NCI-H526 (cell line): Measurements from ENCODE around the gene C1R.
"Not testable (repeated sequence)": the region's sequence is repeated elsewhere in the genome, so short reads cannot be mapped to it uniquely, and the experiment has no call there.

Experiments
- DNase-seq, 2 experiments: peaks; one replicate each; lab custom pipeline; 2025; lab: John Stamatoyannopoulos, UW

Gene C1R

DNA sequence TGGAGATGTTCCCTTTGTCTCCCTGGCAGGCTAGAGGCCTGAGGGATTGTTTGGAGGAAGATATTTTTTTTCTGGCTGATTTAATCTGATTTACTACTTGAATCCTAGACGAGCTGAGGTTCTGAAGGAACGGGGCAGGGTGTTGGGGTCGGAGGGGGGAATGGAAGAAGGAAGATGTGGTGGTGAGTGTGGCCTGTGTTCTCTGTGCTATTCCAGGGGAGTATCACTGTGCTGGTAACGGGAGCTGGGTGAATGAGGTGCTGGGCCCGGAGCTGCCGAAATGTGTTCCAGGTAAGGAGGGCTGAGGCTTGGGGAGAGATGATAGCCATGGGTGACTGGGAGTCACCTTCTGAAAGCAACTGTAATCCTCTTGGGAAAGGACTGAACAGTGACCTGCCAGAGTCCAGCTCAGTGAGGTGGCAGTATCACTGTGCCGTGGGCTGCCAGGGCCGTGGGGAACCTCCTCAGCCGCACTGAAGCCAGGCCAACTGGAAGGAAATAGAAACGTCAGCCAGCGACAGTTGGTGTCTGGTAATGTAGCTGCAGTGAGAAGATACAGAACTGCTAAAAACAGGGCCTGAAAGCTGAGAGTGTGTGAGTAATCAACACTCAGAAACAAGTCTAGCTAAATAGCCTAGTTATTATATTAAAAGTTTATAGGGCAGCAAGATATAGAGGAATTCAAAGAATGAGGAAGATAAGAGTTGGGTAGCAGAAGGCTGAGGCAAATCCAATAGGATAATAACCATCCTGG, 23.8 kb downstream of the C1R start:
- no peak for DNase-seq

DNA sequence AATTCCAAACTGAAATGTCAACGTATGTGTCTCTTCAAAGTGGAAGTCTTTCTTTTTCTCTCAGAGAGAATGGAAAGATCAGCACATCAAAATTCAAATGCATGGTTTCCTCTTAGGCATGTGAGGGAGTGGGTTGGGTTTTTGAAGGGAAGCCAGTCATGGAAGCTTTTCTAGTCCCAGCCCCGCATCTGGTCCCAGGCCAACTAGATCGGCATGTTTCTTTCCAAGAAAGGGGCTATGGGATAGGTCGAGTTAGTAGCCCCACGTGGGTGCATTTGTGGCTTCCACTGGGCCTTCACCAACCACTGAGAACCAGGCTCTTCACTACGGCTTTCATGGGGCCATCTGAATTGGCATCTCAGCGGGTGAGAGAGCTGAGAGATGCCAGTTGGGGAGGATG, 25.1 kb downstream of the C1R start:
- DNase-seq: no peak

DNA sequence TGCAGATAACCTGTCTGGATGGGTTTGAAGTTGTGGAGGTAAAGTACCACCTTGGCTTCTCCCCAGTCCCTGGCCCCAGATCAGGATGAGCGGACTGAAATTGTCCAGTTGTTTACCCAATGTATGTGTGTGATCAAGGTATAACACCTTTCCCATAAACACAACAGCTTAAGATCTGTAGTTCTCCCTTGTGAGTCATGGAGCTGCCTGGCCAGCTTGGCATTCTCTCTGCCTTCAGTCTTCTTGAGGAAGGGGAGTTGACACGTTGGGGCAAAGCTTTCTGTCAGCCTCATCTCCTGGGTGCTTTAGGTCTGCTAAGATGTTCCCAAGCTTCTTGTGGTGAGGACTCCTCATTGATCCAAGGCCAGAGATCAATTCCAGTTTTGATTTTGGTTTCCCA, 25.6 kb downstream of the C1R start:
- DNase-seq: no peak

DNA sequence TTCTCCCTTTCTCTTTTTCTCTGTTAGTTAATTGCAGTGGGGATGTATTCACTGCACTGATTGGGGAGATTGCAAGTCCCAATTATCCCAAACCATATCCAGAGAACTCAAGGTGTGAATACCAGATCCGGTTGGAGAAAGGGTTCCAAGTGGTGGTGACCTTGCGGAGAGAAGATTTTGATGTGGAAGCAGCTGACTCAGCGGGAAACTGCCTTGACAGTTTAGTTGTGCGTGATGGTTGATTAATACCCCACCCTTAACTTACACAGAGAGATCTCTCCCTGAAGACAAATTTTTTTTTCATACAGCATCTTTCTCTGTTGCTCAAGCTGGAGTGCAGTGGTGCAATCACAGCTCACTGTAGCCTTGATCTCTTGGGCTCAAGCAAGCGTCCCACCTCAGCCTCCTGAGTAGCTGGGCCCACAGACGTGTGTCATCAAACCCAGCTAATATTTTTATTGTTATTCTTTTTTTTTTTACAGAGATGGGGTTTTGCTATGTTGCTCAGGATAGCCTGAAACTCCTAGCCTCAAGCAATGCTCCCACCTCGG, 27.1 kb downstream of the C1R start:
- DNase-seq: no peak

DNA sequence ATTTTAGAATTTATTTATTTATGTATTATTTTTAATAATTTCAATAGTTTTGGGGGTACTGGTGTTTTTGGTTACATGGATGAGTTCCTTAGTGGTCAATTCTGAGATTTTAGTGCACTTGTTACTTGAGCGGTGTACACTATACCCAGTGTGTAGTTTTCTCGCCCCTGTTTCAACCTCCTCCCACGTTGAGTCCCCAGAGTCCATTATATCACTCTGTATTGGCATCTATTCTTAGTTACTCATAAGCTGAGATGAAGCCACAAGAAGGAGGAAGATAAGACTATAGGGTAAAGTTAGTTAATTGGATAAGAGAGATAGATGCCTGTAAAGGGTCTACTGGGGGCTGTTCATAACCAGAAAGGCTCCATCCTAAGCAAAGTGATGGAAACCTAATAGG, 27.7 kb downstream of the C1R start:
- no peak for DNase-seq

DNA sequence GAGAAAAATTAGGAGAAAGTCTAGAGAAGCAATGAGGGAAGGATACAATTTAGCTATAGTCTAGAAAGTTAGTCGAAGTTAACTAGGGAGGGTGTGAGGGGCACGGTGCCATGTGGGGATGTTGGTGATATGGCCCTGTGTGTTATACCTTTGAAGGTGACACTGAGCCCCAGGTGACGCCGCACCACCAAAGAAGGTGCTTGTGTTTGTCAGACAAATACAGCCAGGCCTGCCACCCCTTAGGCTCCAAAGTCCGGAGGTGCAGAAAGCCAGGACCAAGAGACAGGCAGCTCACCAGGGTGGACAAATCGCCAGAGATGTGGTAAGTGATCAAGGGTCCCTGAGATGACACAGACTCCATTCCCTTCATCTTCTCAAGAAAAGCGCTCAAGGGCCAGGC, 30.6 kb downstream of the C1R start:
- DNase-seq: no peak

DNA sequence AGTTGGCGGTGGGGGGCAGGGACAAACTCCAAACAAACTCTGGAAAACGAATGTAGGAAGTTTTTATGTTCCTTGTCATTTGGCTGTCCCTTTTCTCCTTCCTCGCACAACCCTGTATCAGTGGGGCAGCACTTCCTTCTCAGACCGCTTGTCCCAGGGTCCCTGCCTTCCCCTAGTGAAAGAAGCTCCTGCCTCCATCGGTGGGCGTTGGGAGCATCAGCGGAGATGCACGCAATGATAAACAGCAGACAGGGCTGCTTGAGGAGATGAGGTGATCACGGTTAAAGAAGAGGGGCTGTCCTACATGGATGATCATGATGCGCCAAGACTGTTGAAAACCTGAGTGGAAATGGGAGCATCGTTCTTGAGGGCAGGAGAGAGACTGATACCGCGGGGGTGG, 31.1 kb downstream of the C1R start:
- DNase-seq: no peak

DNA sequence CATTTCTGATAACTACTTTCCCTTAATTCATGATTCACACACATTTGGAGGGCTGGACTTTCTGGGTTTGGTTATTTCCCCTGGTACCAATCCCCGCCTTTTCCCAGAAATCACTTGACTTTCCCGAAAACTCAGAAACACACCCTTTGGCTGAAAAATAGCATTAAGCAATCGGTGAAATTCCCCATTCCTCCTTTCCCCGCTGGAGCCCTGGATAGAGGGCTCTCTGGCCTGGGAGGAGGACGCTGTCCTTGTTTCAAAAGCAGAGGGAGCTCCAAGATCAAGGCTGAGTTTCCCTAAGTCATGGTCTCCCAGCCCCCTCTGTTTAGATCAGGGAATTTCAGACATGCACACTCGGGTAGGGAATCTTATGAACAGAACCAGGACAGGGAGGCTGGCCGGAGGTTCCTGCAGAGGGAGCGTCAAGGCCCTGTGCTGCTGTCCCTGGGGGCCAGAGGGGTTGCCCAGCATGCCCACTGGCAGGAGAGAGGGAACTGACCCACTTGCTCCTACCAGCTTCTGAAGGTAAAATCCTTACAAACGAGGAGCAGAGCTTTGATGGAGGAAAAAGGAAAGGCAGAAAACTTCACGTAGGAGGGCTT, 31.8 kb downstream of the C1R start, which contains the start of gene C1S:
TSS of gene C1S (plus strand) at position 366 of the 602 bp plus-strand sequence. CDS start 1,195 bp downstream, outside the sequence.
- DNase-seq: peak; percentile 15 to 18

DNA sequence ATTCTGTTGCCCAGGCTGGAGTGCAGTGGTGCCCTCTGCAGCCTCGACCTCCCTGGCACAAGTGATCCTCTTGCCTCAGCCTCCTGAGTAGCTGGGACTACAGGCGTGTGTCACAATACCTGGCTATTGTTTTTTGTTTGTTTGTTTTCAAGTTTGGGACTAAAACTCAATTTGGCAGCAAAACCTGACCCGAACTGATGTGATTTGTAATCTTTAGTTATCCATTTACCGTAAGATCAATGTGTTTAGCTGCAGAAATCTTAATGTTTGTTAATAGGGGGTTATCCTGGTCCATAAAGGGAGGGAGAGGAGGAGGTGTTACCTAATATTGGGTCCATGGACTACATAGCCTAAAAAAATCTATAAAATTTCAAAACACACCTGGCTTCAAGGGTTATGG, 32.5 kb downstream of the C1R start:
- DNase-seq: no peak

DNA sequence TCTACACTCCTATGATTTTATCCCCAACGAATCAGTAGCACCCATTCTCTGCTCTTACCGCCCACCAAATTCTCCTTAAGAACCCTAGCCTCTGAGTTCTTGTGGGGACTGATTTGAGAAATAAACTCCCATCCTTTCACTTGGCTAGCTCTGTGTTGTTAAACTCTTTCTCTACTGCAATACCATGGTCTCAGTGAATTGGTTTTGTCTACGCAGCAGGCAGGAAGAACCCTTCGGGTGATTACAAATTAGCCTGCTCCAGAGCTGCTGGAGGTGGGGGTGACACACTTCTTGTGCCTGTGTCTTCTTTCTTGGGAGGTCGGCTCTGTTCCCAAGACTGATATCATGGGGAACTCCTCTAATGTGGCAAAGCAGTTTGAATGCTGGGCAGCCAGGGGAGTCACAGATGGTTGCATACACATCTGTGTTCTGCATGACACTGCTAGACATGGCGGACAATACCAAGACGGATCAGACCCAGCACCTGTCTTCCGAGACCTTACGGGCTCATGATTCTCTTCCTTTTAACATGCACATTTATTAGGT, 33.3 kb downstream of the C1R start:
- DNase-seq: no peak

DNA sequence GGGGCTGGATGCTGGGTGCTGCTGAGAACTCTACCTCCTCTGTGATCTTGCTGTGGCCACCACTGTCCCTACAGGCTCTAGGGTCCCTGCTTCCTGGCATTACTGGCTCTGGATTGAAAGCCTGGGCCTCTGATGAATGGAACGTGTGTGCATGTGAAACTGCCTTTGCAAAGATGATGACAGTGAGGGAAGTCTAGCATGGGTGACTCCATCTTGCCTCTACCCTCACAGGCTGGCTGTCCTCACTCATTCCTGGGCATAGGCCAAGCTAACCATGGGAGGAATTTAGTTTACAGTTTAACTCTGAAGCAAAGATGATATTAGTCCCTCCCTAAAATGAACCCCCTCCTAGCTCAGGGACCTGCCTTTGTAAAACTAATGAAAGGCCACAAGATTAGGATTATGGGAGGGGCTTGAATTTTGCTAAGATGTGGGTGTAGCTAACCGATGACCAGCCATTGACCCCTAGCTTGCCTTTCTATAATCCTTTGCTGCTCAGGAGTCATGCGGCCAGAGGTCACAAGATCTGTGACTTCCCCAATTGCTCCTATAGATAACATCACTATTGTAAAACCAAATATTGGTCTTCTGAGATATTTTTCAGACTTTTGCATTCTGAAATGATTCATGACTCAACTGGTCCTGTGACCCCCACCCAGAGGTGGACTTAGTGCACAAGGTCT, 33.9 kb downstream of the C1R start:
- no peak for DNase-seq

DNA sequence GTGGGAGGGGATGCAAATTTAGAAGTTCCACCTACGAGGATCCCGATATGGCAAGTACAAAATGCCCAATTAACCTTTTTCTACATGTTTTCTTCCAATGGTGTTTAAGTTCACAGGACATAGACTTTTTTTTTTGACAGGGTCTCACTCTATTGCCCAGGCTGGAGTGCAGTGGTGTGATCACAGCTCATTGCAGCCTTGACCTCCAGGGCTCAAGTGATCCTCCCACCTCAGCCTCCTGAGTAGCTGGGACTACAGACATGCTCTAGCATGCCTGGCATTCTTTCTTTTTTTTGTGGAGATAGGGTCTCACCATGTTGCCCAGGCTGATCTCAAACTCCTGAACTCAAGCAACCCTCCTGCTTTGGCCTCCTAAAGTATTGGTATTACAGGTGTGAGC, 36.5 kb downstream of the C1R start:
- DNase-seq: not testable (repeated sequence)

DNA sequence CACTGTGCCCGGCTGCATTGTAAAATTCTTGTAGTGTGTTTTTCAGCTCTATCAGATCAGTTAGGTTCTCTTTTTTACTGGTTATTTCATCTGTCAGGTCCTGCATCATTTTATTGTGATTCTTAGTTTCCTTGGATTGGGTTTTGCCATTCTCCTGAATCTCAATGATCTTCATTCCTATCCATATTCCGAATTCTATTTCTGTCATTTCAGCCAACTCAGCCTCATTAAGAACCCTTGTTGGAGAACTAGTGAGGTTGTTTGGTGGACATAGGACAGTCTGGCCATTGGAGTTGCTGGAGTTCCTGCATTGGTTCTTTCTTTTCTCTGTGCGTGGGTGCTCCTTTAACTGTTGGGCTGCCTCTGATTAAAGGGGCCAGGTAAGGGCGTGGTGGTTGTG, 37.3 kb downstream of the C1R start:
- DNase-seq: no peak

DNA sequence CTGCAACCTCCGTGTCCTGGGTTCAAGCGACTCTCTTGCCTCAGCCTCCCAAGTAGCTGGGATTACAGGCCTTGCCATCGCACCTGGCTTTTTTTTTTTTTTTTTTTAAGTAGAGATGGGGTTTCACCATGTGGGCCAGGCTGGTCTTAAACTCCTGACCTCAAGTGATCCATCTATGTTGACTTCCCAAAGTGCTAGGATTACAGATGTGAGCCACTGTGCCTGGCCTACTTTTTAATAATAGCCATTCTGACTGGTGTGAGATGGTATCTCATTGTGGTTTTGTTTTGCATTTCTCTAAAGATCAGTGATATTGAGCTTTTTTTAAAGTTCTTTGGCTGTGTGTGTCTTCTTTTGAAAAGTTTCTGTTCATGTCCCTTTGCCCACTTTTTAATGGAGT, 42.3 kb downstream of the C1R start:
- DNase-seq: not testable (repeated sequence)

DNA sequence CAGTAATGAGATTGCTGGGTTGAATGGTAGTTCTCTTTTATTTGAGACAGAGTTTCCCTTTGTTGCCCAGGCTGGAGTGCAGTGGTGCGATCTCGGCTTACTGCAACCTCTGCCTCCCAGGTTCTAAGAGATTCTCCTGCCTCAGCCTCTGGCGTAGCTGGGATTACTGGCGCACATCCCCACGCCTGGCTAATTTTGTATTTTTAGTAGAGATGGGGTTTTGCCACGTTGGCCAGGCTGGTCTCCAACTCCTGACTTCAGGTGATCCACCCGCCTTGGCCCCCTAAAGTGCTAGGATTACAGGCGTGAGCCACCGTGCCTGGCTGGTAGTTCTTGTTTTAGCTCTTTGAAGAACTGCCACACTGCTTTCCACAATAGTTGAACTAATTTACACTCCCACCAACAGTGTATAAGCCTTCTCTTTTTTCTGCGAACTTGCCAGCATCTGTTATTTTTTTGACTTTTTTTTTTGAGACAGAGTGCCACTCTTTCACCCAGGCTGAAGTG, 42.7 kb downstream of the C1R start:
- not testable (repeated sequence) for DNase-seq

DNA sequence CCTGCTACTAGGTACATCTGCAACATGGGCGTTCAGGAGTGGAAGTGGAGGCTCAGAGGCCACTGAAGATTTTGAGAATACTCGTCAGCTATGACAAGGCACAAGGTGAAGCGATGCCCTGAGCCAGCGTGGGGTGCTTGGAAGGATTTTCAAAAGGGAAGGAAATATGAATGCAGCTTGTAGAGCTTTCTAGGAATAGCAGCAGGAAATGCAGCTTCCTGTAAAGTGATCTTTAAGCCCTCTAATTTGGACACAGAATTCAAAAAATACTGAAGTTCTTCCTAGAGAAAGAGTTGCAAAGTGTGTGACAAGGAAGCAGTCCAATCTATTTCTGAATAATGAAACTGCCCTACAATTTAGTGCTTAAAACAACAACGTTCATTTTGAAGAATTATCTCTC, 44.9 kb downstream of the C1R start:
- DNase-seq: no peak

DNA sequence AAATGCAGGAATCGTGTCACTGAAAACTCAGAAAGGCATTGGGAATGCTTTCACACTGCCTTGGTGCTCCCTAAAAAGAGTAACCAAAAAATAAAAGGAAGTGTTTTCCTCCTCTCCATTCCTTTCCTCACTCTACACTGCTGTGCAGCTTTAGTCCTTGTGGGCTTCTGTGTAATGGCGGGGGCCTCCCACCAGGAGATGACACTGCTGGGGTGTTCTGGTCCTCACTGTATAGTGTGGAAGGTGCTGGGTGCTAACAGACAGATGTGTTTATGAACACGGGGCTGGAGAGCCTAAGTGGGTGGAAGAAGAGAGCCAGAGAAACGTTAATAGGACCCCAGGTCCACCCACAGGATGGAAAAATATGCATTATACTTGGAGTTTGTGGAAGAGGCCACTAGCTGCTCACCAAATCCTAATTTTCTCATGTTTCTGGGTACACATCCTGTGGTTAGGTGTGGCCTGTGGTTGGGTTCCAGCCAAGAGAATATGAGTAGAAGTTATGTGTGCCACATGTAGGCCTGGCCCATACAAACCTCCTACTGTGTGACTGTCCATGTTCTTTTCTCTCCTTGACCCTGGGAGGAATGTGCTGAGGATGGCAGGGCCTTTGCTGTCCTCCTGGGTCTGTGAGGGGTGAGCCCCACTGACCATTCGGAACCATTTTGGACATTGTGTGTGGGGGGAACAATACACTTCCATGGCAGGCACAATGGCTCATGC, 45.7 kb downstream of the C1R start:
- no peak for DNase-seq

DNA sequence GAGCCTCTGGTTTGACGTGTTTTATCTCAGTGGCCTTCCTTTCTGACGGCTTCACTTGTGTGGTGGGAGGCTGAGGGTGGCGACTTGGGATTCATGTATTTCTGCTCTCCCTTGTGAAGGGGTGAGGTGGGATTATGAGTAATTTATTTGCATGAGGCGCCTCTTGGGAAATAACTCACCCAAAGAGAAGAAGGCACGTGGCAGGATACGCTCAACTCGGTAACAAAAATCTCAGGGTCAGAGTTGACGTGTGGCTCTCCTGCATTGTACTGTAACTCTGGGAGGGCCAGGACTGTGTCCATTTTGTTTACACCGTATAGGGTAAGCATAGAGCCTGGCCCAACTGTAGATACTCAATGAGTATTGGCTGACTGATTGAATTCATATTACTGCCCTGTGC, 46.3 kb downstream of the C1R start:
- no peak for DNase-seq

DNA sequence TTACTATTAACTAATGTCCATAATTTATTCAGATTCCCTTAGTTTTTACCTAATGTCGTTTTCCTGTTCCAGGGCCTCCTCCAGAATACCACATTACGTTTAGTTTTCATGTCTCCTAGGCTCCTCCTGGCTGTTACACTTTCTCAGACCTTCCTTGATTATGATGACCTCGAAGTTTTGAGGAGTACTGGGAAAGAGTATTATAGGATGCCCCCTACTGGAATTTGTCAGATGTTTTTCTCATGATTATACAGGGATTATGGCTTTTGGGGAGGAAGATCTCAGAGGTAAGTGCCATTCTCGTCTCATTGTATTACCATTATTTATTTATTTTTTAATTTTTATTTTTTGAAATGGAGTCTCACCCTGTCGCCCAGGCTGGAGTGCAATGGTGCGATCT, 49.4 kb downstream of the C1R start:
- peak; percentile 50 to 53 for DNase-seq

DNA sequence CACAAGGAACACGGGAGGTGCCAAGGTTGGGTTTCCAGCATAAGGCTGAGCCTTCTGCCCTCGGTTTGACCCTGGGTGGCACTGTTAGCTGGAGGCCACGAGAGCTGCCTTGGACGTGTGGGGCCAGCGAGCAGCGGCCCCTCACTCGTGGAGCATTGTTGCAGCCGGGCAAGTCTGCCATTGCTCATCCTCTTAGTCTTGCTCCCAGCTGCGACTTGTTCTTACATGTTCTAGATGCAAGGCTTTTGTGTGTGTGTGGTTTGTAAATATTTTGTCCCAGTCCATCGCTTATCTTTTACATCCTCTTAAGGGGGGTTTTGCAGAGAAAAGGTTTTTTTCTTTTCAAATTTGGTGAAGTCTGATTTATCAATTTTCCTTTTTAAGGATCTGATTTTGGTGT, 52.8 kb downstream of the C1R start:
- no peak for DNase-seq

DNA sequence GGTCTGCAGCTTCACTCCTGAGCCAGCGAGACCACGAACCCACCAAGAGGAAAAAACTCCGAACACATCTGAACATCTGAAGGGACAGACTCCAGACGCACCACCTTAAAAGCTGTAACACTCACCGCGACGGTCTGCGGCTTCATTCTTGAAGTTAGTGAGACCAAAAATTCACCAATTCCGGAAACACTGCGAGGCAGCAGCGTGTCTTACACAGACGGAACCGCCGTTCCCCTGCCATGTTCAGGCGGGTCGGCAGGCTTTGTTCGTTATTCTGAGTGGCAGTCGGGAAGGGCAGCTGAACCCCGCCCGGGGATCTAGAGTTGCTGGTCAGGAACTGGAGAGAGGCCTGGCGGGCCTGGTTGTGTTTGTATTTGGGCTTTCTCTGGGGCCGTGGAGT, 53.7 kb downstream of the C1R start:
- no peak for DNase-seq

DNA sequence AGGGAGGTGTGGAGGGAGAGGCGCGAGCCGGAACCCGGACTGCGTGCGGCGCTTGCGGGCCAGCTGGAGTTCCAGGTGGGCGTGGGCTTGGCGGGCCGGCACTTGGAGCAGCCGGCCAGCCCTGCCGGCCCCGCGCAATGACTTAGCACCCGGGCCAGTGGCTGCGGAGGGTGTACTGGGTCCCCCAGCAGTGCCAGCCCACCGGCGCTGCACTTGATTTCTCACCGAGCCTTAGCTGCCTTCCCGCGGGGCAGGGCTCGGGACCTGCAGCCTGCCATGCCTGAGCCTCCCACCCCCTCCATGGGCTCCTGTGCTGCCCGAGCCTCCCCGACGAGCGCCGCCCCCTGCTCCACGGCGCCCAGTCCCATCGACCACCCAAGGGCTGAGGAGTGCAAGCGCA, 54.8 kb downstream of the C1R start:
- not testable (repeated sequence) for DNase-seq
